ENCODE measurements around the gene HOXC9. TPM values are rescaled to one million over a fixed set of nuclear protein-coding genes. Genes with fewer than 3 reads are reported as not detected.

HOXC9 gene
- total RNA-seq, 4 donors from 2014 or later: 7.6 to 25.1 (median 13.0) TPM

- TF ChIP-seq CTCF (IDR thresholded peaks at IDR 0.05; ENCODE audit: low read depth): no peak
Measured at GRCh38 chr12:54047160-54047963, 47.4 kb downstream of the HOXC9 start.

GRCh38 chr12:54047964-54048303 lies 48.0 kb downstream of the HOXC9 start:
- TF ChIP-seq CTCF (IDR thresholded peaks at IDR 0.05; ENCODE audit: low read depth): no peak

GRCh38 chr12:54048406-54049093 lies 48.6 kb downstream of the HOXC9 start:
- TF ChIP-seq CTCF (IDR thresholded peaks at IDR 0.05; ENCODE audit: low read depth): no peak

GRCh38 chr12:54049108-54049507 lies 49.1 kb downstream of the HOXC9 start:
- no peak for TF ChIP-seq CTCF (IDR thresholded peaks at IDR 0.05; ENCODE audit: low read depth)

GRCh38 chr12:54050482-54050810 lies 50.5 kb downstream of the HOXC9 start:
- TF ChIP-seq CTCF (IDR thresholded peaks at IDR 0.05; ENCODE audit: low read depth): no peak

- no peak for TF ChIP-seq CTCF (IDR thresholded peaks at IDR 0.05; ENCODE audit: low read depth)
Measured at GRCh38 chr12:54051026-54051842, 51.3 kb downstream of the HOXC9 start.

GRCh38 chr12:54051874-54052437 lies 52.0 kb downstream of the HOXC9 start:
- no peak for TF ChIP-seq CTCF (IDR thresholded peaks at IDR 0.05; ENCODE audit: low read depth)
